Liver (tissue), 3 donors: Measurements from ENCODE around the gene SKOR1.

Experiments used
- GABPA ChIP-seq, 2 donors: IDR thresholded peaks in 1 of 2; conservative IDR thresholded peaks in 1 of 2; 2 replicates each; pipeline ENCODE4 v1.6.1; 2016; ENCODE audit warnings: antibody characterized with exemption in 2 of 2, mild to moderate bottlenecking in 1 of 2, moderate library complexity in 1 of 2
- HNF4A ChIP-seq, 2 donors: conservative IDR thresholded peaks; 2 replicates each; pipeline ENCODE4 v1.6.1; 2016; ENCODE audit warnings: antibody characterized with exemption in 2 of 2, mild to moderate bottlenecking in 2 of 2
- TAF1 ChIP-seq: conservative IDR thresholded peaks from 2 replicates; pipeline ENCODE4 v1.6.1; 2016; ENCODE audit warnings: antibody characterized with exemption, mild to moderate bottlenecking
- YY1 ChIP-seq: IDR thresholded peaks from 2 replicates; pipeline ENCODE4 v1.6.1; 2016; ENCODE audit warnings: antibody characterized with exemption, mild to moderate bottlenecking
- TF ChIP-seq, protein P1 (sequence below): fragments of 150-350 bp; IDR thresholded peaks from 2 replicates; pipeline ENCODE4 v1.5.1; 2017; ENCODE audit warnings: improper control_type of control experiment, low read depth, low read length; ENCODE audit not compliant: missing input control
- TF ChIP-seq, protein P2 (sequence below): IDR thresholded peaks from 2 replicates; pipeline ENCODE4 v1.6.1; 2016; ENCODE audit warnings: antibody characterized with exemption
- donor health status: healthy.
- donor health status: healthy.

DNA sequence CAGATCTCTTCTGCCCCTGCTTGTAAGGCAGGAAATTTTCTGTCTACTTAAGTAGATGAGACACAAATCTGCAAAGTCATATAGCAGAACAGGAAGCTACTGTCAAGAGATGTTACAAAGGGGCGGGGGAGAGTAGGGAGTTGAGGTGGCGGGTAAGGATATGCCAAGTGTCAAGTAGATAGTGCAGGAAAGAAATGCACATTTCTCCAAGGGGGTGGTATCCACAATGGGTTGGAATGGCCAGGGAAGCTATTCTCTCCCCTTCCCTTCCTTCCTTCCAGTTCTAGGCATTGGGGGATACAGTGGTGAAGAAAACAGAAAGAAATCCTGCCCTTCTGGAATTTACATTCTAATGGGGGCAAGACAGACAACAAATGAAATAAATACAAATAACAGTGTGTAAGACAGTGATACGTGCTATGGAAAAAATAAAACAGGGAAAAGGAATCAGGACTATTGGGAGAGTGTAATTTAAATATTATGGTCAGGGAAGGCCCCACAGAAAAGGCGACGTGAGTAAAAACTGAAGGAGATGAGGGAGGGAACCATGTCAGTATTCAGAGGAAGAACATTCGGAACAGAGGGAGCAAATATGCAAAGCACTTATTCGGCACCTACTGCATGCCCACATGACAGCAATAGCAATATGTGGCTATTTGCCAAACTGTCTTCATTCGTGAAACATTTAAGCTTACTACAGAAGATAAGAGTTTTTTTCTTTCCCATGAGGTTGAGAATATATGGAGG lies 57.4 kb downstream of the SKOR1 start:
- TF ChIP-seq TAF1 (no peak), GABPA (IDR thresholded peaks at IDR 0.05 in 1 of 2, conservative IDR thresholded peaks at IDR 0.05 in 1 of 2) (no peak), HNF4A (conservative IDR thresholded peaks at IDR 0.05) (no peak), YY1 (no peak)
- TF ChIP-seq, protein P1, sequence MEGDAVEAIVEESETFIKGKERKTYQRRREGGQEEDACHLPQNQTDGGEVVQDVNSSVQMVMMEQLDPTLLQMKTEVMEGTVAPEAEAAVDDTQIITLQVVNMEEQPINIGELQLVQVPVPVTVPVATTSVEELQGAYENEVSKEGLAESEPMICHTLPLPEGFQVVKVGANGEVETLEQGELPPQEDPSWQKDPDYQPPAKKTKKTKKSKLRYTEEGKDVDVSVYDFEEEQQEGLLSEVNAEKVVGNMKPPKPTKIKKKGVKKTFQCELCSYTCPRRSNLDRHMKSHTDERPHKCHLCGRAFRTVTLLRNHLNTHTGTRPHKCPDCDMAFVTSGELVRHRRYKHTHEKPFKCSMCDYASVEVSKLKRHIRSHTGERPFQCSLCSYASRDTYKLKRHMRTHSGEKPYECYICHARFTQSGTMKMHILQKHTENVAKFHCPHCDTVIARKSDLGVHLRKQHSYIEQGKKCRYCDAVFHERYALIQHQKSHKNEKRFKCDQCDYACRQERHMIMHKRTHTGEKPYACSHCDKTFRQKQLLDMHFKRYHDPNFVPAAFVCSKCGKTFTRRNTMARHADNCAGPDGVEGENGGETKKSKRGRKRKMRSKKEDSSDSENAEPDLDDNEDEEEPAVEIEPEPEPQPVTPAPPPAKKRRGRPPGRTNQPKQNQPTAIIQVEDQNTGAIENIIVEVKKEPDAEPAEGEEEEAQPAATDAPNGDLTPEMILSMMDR = no peak
- TF ChIP-seq, protein P2, sequence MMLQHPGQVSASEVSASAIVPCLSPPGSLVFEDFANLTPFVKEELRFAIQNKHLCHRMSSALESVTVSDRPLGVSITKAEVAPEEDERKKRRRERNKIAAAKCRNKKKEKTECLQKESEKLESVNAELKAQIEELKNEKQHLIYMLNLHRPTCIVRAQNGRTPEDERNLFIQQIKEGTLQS = no peak
